AG09319 (cell line): Measurements from ENCODE around the gene RBCK1.

ENCODE experiments used
- DNase-seq: peaks from one replicate; pipeline ENCODE4 v3.0.0-alpha.2; 2010; ENCODE audit warnings: low read depth; ENCODE audit errors: extremely low read depth
- TF ChIP-seq, protein P1 (sequence below): IDR thresholded peaks from 2 replicates; pipeline ENCODE4 v1.5.1; 2011; ENCODE audit warnings: low read depth, mild to moderate bottlenecking, inconsistent platforms, low read length, moderate library complexity

Gene RBCK1

DNA sequence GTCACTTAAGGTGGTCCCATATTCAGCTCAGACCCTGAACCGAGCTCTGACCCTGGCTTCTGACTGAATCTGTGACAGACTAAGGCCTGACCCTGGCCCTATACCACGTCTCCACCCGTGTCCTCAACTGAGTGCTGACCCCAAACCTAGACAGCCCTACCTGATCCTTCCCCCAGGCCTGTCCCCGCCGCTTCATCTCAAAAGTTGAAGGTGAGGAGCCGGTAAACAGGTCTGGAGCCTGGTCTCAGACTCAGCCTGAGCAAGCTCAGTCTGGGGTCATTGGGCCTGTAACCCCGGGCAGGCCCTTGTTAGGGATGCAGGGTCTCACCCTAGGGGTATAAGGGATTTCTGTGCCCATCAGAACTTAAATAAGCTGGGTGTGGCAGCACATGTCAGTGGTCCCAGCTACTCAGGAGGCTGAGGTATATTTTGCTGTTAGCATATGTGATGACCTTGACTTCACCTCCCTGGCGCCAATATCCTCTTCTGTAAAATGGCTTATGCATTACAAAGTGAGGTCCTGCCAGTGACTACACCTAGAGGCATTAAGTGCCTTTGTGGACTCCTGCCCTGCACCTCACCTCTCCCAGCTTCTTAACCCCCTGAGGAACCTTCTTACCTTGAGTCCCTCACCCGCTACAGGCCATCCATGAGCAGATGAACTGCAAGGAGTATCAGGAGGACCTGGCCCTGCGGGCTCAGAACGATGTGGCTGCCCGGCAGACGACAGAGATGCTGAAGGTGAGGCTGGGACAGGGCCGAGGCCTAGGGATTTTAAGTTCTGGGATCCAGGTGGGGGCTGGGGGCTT, 20.0 kb downstream of the RBCK1 start:
- TF ChIP-seq, protein P1, sequence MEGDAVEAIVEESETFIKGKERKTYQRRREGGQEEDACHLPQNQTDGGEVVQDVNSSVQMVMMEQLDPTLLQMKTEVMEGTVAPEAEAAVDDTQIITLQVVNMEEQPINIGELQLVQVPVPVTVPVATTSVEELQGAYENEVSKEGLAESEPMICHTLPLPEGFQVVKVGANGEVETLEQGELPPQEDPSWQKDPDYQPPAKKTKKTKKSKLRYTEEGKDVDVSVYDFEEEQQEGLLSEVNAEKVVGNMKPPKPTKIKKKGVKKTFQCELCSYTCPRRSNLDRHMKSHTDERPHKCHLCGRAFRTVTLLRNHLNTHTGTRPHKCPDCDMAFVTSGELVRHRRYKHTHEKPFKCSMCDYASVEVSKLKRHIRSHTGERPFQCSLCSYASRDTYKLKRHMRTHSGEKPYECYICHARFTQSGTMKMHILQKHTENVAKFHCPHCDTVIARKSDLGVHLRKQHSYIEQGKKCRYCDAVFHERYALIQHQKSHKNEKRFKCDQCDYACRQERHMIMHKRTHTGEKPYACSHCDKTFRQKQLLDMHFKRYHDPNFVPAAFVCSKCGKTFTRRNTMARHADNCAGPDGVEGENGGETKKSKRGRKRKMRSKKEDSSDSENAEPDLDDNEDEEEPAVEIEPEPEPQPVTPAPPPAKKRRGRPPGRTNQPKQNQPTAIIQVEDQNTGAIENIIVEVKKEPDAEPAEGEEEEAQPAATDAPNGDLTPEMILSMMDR: no peak
- no peak for DNase-seq

DNA sequence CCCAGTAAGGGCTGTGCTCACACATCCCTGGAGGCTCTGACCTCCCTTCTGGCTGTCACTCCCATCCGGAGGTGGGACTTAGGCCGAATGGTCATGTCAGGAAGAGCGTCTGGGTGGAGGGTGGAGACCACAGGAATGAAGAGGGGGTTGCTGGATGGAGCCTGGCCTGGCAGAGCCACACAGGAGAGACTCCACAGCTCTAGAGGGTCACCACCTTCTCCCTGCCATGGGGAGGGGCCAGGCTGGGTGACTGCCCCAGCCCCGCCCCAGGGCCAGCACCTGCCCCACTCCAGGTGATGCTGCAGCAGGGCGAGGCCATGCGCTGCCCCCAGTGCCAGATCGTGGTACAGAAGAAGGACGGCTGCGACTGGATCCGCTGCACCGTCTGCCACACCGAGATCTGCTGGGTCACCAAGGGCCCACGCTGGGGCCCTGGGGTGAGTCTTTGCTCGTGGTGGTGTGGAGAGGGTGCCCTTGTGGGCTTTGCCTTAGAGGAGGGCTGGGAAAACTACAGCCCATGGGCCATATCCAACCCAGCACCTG, 20.6 kb downstream of the RBCK1 start:
- TF ChIP-seq, protein P1: no peak
- DNase-seq: no peak

DNA sequence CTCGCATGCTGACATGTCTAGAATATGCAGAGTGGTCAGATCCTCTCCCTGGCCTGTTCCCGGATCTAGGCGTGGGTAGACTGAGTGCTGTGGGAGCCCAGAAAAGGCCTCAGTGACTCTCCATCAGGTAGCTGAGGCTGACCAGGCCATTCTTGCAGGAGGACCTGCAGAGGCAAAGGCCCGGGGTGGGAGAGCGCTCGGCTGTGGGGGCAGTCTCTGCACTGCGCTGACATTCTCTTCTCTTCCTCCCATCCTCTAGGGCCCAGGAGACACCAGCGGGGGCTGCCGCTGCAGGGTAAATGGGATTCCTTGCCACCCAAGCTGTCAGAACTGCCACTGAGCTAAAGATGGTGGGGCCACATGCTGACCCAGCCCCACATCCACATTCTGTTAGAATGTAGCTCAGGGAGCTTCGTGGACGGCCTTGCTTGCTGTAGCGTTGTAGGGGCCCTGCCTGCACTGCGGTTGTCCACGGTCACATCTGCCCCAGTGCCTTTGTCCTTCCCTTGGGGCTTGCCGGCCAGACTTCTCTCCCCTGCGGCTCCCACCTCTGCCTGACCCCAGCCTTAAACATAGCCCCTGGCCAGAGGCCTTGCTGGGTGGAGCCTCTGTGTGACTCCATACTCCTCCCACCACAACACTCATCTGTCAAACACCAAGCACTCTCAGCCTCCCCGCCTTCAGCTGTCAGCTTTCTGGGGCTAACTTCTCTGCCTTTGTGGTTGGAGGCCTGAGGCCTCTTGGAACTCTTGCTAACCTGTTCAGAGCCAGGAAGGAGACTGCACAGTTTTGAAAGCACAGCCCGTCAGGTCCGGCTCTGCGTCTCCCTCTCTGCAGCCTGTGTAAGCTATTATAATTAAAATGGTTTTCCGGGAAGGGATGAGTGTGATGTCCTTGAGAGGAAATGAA, 22.2 kb downstream of the RBCK1 start:
- no peak for DNase-seq

DNA sequence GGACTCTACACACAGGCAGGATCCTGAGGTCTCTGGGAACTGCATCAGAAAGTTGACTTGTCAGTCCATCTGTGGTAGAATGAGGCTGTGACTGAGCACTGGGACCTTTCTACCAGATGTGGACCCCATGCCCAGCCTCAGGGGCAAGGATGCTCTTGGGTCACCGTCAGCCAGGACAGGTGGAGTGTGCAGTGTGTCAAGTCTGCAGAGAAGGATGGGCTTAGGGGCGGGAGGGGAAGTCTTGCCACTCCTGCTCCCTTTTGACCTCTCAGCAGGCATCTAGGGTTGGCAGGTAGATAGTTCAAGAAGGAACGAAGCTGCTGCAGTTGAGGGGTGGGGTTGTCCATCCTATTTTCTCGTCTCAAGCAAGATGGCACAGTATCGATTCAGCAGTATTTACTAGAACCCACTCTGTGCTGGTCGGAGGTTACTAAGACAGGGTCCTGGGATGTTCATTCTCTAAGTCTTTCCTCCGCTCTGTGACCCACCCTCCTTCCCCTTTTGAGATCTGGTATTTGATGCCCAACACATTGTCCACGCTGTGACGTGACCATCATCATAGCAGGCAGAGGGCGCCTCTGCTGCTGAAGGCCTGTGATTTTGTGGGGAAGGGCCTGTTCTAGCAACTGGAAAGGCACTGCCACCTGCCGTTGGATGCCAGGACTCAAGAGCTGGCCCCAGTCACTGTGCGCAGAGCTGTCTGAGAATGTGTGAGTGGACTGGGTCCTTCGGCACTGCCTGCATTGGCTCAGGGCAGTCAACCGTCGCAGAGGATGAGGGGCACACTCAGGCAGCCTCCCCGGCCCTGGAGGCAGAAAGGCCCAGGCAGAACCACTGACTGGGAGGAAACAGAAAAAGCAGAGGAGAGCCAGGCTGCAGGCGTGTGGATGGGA, 23.2 kb downstream of the RBCK1 start:
- peak; percentile 18 for DNase-seq
- TF ChIP-seq, protein P1: peak; percentile 60

More for the DNA sequence above, 22.2 kb downstream of the RBCK1 start:
- TF ChIP-seq, protein P1: no peak

DNA sequence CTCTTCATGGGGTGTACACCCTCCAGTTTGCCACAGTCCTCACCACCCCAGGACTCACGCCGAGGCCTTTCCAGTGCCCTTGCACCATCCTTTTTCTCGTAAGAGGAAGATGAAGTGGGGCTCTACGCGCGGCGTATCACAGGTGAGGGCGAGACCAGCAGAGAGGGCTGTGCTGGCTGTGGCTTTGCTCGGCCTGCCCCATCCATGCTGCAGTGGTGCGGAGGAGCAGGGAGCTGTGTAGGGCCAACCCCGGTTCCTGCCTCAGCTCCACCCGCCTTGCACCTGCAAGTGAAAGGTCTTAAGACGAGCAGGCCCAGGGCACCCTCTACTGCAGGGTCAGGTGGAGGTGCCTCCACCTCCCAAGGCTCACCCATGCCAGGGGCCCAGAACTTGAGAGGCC, 24.1 kb downstream of the RBCK1 start:
- TF ChIP-seq, protein P1: no peak
- no peak for DNase-seq

DNA sequence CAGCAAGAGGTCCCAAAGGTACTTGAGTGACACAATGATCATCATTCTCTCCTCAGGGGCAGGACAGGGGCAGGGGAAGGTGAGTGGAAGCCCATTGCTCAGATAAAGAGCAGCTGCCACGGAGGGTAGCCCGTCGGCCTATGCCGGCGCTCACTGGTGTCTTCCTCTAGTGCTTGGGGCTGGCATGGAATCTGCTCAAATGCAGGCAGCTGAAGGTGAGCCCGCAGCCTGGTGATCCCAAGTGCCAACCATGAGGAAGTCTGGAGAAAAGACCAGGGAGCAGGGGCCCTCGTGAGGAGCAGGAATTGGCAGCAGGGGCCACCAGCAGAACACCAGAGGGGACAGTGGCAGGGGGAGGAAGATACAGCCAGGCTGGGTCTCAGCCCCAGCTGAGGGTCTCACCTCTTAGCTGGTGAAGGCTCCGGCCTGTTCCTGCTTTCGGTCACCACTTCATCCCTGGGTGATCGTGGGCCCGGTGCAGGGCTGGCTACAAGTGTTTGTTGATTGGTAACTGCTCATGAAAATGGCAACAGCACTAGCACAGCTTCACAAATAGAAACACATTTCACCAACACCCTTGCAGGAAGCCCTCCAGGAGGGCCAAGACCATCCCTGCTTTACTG, 24.7 kb downstream of the RBCK1 start:
- TF ChIP-seq, protein P1: no peak
- no peak for DNase-seq
